GM11168 (cell line): Measurements from ENCODE around the gene MYO18A.
"Not testable (repeated sequence)": the region's sequence is repeated elsewhere in the genome, so short reads cannot be mapped to it uniquely, and the experiment has no call there.

Experiments used
- in situ Hi-C: fragments of 300-500 bp; cut with MboI; formaldehyde crosslinking; loops from one replicate; pipeline ENCODE4 v1.12.0; 2022; ENCODE audit warnings: low sequenced_read_pairs; ENCODE audit not compliant: unreplicated experiment

MYO18A gene

DNA sequence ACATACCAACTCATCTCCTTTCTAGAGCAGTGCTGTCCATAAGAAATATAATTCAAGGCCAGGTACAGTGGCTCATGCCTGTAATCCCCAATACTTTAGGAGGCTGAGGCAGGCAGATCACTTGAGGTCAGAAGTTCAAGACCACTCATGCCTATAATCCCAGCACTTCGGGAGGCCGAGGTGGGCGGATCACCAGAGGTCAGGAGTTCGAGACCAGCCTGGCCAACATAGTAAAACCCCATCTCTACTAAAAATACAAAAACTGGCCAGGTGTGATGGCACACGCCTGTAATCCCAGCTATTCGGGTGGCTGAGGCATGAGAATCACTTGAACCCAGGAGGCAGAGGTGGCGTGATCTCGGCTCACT lies 11.5 kb downstream of the MYO18A start:
- in situ Hi-C loops: not testable (repeated sequence)

DNA sequence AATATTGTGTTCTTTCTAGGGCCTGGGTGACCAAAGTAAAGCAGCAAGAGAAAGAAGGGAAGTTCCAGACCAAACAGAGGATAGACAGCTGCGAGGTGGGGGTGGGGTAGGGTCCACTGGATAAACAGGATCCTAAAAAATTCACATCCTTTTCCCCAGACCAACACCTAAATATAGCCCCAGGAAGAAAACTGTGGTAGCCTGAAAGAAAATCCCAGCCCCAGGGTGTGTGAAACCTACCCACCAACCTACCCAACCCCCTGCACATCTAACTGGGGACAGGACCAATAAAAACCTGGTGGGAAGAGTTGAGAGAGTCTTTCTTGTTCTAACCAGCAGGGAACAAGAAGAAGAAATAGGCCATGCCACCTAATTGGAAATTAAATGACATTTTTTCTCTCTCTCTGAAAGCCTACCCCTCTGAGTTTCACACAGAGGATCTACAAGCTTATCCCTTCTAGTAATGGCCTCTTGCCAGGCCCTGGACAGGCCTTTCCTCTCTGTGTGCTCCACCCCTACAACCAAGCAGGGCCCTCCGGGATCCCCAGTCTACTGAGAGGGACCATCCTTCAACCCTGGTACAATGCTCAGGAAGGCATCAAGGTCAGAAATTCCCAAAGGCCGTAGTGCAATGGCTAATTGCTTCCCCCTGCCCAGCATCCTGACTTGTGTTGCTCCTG lies 12.0 kb downstream of the MYO18A start:
- in situ Hi-C loops: no loop called here

GRCh38 chr17:29167393-29168078 lies 12.7 kb downstream of the MYO18A start:
- in situ Hi-C loops: no loop called here

DNA sequence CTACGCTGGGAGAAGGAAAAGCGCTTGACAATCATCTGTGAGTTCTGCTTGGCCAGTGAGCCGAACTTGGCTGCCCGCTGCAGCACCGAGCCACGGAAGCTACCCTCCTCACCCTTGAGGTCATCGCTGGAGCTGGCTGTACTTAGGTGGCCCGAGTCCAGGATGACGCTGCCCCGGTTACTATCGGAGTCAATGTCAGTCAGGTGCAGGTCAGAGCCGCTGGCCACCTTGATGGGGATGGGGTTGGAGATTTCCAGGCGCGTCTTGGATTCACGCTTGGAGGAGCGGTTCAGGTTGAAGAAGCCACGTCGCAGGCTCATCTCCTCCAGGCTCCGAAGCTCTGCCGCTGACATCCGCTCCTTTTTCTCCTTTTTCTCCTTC lies 13.7 kb downstream of the MYO18A start:
- in situ Hi-C loops: no loop called here

DNA sequence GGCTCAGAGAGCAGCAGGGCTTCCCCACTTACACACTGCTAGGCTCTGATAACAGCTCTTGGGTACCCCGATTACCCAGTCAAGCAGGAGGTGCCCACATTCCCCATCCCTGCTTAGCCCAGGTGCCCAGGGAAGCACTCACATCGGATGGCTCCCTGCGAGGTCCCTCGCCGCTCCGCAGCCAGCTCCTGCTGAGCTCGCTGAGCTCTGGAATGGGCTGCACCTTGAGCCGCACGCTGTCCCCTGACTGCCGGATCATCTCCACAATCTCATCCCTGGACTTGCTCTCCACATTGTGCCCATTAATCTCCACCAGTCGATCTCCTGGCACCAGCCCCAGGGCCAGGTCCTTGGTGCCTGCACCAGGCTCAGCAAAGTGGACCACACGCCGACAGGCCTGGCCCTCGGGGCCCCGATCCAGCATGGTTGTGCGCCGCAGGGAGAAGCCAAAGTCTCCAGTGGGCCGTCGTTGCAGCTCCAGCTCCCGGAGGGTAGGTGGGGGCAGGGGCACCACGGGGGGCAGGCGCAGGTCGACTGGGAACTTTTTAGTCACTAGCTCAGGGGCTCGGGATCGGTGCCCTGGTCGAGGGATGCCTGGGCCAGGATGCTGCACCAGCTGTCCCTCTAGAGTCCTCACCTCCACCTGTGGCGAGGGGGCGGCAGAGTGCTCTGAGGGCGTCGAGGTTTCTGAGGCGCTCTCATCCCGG lies 14.2 kb downstream of the MYO18A start:
- in situ Hi-C loops: no loop called here

DNA sequence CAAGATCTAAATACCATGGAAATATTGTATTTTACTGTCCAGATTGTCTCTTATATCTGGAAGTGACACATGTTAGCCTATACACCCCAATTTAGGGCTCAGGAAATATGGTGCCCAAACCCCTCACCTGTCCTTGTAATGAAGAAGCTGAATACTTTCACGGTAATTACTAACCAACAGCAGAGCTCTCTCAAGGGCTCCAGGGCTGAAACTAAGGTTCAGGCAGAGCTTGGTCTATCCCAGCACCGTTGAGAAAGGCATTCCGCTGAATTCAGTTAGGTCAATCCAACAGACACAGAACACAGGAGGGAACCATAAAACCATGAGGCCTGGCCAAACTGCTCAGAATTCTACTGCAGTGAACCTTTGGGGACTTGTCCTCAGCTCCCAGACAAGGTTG lies 14.9 kb downstream of the MYO18A start:
- in situ Hi-C loops: no loop called here

GRCh38 chr17:29163563-29163962 lies 16.6 kb downstream of the MYO18A start:
- in situ Hi-C loops: no loop called here

DNA sequence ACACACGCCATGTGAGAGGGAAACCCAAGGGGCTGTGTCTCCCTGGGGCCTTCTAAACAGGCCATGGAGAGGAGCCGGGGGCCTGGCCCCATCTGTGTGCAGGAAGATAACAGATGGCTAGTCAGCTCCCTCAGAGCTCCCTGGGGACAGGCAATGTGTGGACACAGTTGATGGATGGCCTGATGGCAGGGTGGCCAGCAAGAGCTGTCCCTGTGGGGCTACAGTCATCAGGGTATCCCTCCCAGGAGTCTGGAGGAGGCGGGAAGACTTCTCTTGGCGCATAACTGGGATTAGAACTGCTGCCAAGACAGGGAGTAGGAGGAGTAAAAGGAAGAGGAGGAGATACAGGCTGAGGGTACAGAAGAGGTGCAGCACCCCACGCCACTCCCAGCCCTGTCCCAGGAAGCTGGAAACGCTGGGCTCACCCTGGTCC lies 17.3 kb downstream of the MYO18A start:
- in situ Hi-C loops: no loop called here

DNA sequence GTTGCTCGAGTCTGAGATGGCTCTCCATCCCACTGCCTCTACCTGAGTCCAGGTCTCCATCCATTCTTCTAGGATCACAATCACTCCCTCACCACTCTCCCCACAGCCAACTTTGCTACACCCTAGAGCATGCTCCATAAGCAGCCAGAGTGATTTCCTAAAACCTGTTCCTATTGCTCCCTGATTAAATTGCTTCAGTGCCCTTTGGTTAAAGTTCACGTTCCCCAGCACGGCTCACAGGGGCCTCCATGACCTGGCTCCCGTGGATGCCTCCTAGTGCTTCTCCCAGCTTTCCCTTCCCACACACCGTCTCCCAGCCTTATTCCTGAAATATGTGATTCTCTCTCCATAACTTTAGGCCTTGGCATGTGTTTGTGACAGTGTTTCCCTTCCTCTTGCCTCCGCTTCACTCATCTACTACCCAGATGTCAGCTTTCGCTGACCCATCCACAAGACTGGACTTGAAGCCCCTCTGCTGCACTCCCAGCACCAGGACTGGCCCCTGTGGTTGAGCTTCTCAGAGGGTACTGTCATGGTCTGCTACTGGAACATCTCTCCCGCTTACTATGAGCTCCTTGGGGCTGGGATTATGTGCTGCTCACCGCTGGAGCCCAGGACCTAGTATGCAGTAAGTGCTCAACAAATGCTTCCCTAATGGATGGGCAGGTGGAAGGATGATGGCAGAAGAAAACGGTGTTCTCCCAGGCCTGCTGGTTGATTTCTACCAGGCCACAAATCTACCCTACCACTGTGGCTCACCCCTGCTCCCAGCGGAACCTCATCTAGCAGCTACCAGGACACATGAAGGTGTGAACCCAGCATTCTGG lies 17.9 kb downstream of the MYO18A start:
- in situ Hi-C loops: no loop called here

- in situ Hi-C loops: no loop called here
These were observed 19.9 kb downstream of the MYO18A start for GRCh38 chr17:29160253-29160652.

DNA sequence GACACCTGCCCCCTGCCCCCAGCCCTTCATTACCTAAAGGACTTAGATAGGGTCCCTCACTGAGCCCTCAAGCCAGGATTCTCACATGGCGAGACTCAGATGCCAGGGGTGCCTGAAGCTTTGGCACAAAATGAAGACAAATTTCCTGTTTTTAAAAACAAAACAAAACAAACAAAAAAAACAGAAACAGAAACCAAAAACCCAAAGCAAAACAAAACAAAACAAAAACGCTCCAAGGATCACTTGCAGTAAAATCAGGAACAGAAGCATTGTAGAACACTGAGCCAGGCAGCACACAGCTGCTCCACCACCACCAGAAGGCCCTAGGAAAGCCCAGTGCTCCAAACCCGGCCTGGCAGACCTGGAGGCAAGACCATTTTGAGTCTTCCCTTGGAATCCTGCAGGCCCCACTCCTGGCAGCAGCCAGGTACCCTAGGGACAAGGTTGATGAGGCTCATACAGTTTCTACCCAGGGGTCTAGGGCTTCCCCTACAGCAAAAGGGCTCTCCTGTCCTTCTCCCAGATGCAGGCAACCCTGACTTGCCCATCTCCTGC lies 20.8 kb downstream of the MYO18A start:
- in situ Hi-C loops: no loop called here

DNA sequence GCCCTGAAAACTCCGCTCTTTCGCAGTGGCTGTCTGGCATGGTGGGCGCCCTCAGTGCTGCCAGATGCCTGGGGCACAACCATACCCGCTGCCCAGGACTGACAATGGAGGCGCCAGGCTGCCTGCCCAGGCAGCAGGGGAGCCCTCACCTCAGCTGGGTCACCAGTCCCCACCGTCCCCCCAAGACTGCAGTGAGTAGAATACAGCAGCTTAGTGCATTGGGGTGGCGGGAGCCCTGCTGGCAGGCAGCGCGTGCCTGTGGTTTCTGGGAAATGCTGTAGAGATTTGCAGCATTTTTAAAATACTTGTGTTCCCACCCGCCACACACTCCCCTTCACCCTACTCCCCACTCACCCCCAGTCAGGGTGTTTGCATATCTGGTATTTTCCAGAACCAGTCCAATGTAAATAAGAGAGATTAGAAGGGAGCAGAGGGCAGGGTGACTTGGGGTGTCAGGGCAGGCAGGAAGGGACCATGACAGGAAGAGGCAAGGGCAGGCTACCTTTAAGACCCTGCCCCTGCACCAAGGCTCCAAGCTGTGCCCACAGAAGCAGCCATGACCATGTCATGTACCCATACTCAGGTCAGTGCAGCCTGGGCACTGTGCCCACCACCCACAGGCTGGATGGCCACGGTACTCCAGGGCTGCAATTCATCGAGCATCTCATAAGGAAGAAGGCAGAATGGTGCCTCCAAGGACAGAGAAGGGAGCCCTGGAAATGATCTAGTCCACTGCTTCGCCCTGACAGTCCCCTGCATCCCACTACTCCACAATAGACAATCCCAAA lies 21.5 kb downstream of the MYO18A start:
- in situ Hi-C loops: no loop called here

DNA sequence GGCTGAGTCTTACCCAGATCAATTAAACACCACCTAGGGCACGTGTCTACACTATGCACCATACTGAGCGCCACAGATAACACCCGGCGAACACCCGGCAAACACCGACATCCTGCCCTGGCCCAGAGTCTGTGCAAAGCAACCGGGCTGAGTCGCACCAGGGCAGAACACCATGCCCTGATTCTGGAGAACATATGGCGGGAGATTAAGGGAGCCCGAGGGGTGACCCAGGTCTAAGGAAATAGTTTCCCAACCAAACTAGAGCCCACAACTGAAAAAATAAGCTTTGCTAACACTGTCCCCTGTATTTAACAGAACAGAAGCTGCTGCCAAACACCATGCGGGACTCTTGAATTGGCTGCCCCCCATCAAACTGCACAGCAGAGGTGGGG lies 22.1 kb downstream of the MYO18A start:
- in situ Hi-C loops: no loop called here

DNA sequence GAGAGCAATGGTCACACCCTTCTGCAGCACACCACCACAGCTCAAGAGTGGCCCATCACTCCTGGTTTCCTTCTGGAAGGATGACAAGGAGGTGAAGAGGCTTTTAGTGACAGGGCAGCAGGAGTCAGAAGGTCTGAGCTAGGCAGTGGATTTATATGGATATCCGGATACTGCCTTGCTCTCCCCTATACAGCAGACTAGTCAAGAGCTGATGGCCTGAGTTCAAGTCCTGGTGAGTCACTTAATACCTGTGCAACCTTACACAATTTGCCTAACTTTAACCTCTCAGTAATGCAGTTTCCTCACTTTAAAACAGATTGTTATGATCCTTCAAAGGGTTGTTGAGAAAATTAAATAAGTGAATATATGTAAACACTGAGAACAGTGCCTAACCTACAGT lies 22.9 kb downstream of the MYO18A start:
- in situ Hi-C loops: no loop called here

- in situ Hi-C loops: no loop called here
These were observed 23.4 kb downstream of the MYO18A start for GRCh38 chr17:29156781-29157180.

DNA sequence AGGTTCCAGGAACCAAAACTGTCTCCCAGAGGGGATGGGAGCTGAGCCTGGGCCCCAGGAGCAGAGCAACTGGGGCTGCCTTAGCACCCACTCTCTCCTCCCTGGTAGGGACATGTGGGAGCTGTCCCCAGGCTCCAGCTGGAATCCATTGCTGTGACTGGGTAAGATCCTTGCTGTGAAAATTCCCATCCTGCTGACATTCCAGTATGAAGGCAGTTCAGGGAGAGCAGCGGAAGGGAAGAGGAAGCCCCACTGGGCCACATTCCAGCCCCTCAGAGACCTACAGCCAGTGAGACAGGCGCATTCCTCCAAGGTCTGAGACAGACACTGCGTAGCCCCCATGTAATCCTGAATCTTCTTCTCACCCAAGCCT lies 24.2 kb downstream of the MYO18A start:
- in situ Hi-C loops: no loop called here

- in situ Hi-C loops: no loop called here
These were observed 24.8 kb downstream of the MYO18A start for GRCh38 chr17:29155227-29155965.

- in situ Hi-C loops: loop anchor here (5.0 kb wide), 1 partner anchor 33 kb away; no protein-coding TSS in a partner anchor
These were observed 25.5 kb downstream of the MYO18A start for GRCh38 chr17:29154516-29155226.
